ENCODE data around the gene ACACA.
"Not testable (repeated sequence)": the region's sequence is repeated elsewhere in the genome, so short reads cannot be mapped to it uniquely, and the experiment has no call there.

The ACACA gene

DNA sequence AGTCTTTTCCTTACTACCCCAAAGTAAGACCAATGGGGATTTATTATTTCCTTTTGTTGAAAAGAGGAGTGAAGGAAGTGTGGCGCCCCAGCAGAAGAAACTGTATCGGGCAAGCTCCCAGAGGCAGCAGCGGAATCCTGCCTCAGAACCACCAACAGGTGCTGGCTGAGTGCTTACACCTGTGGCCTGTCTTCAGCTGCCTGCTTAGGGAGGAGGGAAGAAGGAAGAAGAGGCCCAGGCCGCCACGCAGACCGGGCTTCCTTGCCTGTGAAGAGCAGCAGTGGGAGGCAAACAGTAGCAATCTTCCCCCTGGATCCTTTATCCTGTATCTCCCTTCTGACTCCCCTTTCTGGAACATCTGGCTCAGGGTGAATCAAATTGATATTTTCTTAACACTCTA lies 323.2 kb downstream of the ACACA start:
- ChIA-PET CTCF (no interaction called here), POLR2A (no interaction called here)
- no peak for DNase-seq (ENCODE audit: extremely low spot score)
- TF ChIP-seq LEF1 (IDR thresholded peaks at IDR 0.05; ENCODE audit: borderline replicate concordance), result no peak

DNA sequence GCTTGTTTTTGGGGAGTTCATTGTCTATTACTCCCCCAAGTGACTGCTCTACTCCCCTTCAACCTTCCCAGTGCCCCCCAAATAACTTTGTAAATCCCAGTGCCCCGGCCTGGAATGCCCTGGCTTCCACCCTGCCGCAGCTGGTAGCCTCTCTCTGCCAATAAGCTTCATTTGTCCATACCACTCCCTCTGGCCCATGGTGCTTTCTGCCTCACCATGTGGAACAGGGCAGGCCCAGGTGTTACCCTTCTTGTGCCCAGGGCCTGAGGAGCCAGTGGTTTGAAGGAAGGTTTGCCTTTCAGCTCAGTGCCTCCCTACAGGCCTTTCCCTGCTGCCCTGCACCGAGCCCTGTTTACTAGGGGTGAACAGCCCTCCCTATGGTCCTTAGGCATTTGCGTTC lies 323.7 kb downstream of the ACACA start:
- CTCF ChIA-PET, result no interaction called here
- POLR2A ChIA-PET, result no interaction called here
- no peak for TF ChIP-seq HDGF (IDR thresholded peaks at IDR 0.05; ENCODE audit: borderline replicate concordance)
- no peak for TF ChIP-seq ZNF384 (IDR thresholded peaks at IDR 0.05)
- no peak for TF ChIP-seq ARNT (IDR thresholded peaks at IDR 0.05)
- no peak for TF ChIP-seq NFRKB (IDR thresholded peaks at IDR 0.05)
- TF ChIP-seq, protein P1, sequence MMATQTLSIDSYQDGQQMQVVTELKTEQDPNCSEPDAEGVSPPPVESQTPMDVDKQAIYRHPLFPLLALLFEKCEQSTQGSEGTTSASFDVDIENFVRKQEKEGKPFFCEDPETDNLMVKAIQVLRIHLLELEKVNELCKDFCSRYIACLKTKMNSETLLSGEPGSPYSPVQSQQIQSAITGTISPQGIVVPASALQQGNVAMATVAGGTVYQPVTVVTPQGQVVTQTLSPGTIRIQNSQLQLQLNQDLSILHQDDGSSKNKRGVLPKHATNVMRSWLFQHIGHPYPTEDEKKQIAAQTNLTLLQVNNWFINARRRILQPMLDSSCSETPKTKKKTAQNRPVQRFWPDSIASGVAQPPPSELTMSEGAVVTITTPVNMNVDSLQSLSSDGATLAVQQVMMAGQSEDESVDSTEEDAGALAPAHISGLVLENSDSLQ (IDR thresholded peaks at IDR 0.05), result no peak
- no peak for TF ChIP-seq CTBP1 (IDR thresholded peaks at IDR 0.05; ENCODE audit: borderline replicate concordance)
- TF ChIP-seq SP1 (IDR thresholded peaks at IDR 0.05), result no peak
- no peak for DNase-seq (ENCODE audit: extremely low spot score)

DNA sequence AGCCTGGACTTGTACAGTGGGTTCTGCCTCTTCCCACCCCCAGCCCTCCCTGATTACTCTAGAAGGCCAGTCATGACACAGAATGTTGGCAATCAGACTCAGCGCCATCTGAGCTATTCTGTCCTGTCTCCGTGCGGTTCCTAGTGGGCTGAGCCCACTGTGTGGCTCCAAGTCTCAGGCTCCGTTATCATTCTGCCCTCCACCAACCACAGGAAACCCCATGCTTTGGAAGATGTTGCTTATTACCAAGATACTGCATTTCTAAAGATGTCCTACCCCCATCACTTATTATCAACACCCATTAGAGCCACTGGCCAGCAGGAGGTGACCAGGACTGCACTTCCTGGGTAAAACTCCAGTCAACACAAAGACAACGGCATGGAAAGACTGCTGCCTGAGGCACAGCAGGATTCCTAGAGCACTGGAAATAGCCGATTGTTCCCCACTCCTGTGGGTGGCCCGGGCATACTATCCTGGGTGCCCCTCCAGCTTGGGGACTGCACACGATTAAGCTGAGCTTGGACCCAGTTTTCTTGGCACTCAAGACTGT lies 324.2 kb downstream of the ACACA start:
- POLR2A ChIA-PET, result no interaction called here
- DNase-seq (ENCODE audit: extremely low spot score), result no peak
- CTCF ChIA-PET, result interaction anchor here (1.0 kb wide), 1 partner anchor 56 kb away, joined by 3 read pairs; no protein-coding TSS in a partner anchor
- no peak for TF ChIP-seq LEF1 (IDR thresholded peaks at IDR 0.05; ENCODE audit: borderline replicate concordance)

DNA sequence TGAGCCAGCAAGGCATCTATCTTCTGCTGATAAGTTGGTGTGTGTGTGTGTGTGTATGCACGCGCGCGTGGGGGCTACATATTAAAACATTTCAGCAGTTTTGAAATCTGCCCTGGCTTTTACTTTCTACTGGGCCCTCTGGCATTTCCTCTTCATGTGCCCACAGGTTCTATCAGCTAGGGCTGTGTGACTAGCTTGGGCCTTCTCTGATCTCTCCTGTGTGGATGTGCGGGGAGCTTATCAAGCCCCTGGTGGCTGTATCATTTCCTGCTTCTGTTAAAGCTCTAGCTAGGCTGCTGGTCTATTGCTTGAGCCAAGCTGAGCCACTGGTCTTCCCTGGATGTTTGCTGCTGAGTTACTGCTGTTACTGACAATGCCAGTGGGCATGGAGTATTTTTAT lies 325.3 kb downstream of the ACACA start:
- DNase-seq (ENCODE audit: extremely low spot score), result no peak
- CTCF ChIA-PET, result interaction anchor here (0.6 to 1.0 kb wide), 2 partner anchors 57 to 313 kb away, joined by 3 to 4 read pairs; no protein-coding TSS in a partner anchor
- POLR2A ChIA-PET, result no interaction called here
- TF ChIP-seq ARNT (IDR thresholded peaks at IDR 0.05) (no peak), BHLHE40 (IDR thresholded peaks at IDR 0.05; ENCODE audit: borderline replicate concordance) (no peak), CTBP1 (IDR thresholded peaks at IDR 0.05; ENCODE audit: borderline replicate concordance) (no peak), ELF4 (IDR thresholded peaks at IDR 0.05) (no peak), TARDBP (IDR thresholded peaks at IDR 0.05) (no peak), L3MBTL2 (conservative IDR thresholded peaks at IDR 0.05) (no peak), FOXM1 (IDR thresholded peaks at IDR 0.05; ENCODE audit: borderline replicate concordance) (no peak), FOXK2 (IDR thresholded peaks at IDR 0.05) (no peak), SUZ12 (IDR thresholded peaks at IDR 0.05) (no peak), LEF1 (IDR thresholded peaks at IDR 0.05; ENCODE audit: borderline replicate concordance) (no peak), SP1 (IDR thresholded peaks at IDR 0.05) (no peak), FOXA1 (IDR thresholded peaks at IDR 0.05) (no peak)
- TF ChIP-seq, protein P1 (IDR thresholded peaks at IDR 0.05), result no peak

DNA sequence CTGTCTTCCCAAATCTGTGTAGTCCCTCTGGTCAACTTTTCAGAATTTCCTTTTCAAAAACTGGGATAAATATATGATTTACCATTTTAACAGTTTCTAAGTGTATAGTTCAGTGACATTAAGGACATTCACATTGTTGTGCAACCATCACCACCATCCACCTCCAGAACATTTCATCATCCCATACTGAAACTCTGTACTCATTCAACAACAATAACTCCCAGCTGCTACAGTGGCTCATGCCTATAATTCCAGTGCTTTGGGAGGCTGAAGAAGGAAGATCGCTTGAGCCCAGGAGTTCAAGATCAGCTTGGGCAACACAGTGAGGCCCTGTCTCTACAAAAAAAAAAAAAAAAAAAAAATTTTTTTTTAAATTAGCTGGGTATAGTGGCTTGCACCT lies 326.9 kb downstream of the ACACA start:
- DNase-seq (ENCODE audit: extremely low spot score), result no peak
- ChIA-PET CTCF (no interaction called here), POLR2A (no interaction called here)
- TF ChIP-seq L3MBTL2 (conservative IDR thresholded peaks at IDR 0.05) (no peak), ZNF384 (IDR thresholded peaks at IDR 0.05) (no peak), SUZ12 (IDR thresholded peaks at IDR 0.05) (no peak), FOXM1 (IDR thresholded peaks at IDR 0.05; ENCODE audit: borderline replicate concordance) (no peak), CTBP1 (IDR thresholded peaks at IDR 0.05; ENCODE audit: borderline replicate concordance) (no peak), BHLHE40 (IDR thresholded peaks at IDR 0.05; ENCODE audit: borderline replicate concordance) (no peak), NFRKB (IDR thresholded peaks at IDR 0.05) (no peak), LEF1 (IDR thresholded peaks at IDR 0.05; ENCODE audit: borderline replicate concordance) (no peak), ELF4 (IDR thresholded peaks at IDR 0.05) (no peak), HDGF (IDR thresholded peaks at IDR 0.05; ENCODE audit: borderline replicate concordance) (no peak), SP1 (IDR thresholded peaks at IDR 0.05) (no peak), FOXA1 (IDR thresholded peaks at IDR 0.05) (no peak), ARNT (IDR thresholded peaks at IDR 0.05) (no peak), TARDBP (IDR thresholded peaks at IDR 0.05) (no peak), FOXK2 (IDR thresholded peaks at IDR 0.05) (no peak)
- TF ChIP-seq, protein P1 (IDR thresholded peaks at IDR 0.05), result no peak

DNA sequence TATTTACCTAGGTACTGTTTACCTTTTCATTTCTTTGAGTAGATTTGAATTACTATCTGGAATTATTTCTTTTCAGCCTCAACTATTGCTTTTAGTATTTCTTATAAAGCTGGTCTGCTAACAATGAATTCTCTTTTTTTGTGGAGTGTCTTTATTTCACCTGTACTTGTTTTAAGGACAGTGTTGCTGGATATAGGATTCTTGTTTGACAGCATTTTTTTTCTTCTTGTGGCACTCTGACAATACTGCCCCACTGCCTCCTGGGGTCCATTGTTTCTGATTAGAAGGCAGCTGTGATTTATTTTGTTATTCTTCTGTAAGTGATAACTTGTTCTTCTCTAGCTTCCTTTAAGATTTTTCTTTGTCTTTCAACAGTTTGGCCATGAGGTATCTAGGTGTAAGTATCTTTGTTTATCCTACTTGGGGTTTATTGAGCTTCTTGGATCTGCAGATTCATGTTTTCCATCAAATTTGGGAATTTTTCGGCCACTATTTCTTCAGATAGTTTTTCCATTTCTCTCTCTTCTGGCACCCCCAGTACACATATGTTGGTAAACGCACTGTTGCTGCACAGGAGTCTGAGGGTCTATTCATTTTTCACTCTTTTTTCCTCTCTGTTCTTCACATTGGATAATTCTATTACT lies 327.4 kb downstream of the ACACA start:
- no peak for DNase-seq (ENCODE audit: extremely low spot score)
- no peak for TF ChIP-seq L3MBTL2 (conservative IDR thresholded peaks at IDR 0.05)
- no peak for TF ChIP-seq ZNF384 (IDR thresholded peaks at IDR 0.05)
- TF ChIP-seq SUZ12 (IDR thresholded peaks at IDR 0.05), result no peak
- no peak for TF ChIP-seq TARDBP (IDR thresholded peaks at IDR 0.05)
- no peak for TF ChIP-seq ARNT (IDR thresholded peaks at IDR 0.05)
- TF ChIP-seq HDGF (IDR thresholded peaks at IDR 0.05; ENCODE audit: borderline replicate concordance), result no peak
- TF ChIP-seq, protein P1 (IDR thresholded peaks at IDR 0.05), result no peak
- no peak for TF ChIP-seq LEF1 (IDR thresholded peaks at IDR 0.05; ENCODE audit: borderline replicate concordance)
- TF ChIP-seq BHLHE40 (IDR thresholded peaks at IDR 0.05; ENCODE audit: borderline replicate concordance), result no peak
- TF ChIP-seq CTBP1 (IDR thresholded peaks at IDR 0.05; ENCODE audit: borderline replicate concordance), result no peak
- ChIA-PET POLR2A (no interaction called here), CTCF (interaction anchor here (0.6 kb wide), 1 partner anchor 38 kb away, joined by 3 read pairs; no protein-coding TSS in a partner anchor)

DNA sequence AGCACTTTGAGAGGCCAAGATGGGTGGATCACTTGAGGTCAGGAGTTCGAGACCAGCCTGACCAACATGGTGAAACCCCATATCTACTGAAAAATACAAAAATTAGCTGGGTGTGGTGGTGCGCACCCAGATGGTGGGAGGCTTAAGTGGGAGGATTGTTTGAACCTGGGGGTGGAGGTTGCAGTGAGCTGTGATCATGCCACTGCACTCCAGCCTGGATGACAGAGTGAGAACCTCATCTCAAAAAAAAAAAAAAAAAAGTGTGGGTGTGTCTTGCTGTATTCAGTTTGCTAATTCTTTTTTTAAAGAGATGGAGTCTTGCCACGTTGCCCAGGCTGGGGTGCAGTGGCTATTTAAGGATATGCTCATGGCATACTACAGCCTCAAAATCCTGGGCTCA lies 333.2 kb downstream of the ACACA start:
- POLR2A ChIA-PET, CTCF ChIA-PET: not testable (repeated sequence)

More for the DNA sequence above, 333.2 kb downstream of the ACACA start:
- DNase-seq (ENCODE audit: extremely low spot score), result not testable (repeated sequence)

Data from HEK293T (cell line).